GM12875 (cell line): ENCODE results near the gene DUT.

Source experiments
- H3K4me3 ChIP-seq: one replicate; pipeline ENCODE4 v1.5.1; 2011; ENCODE audit warnings: low read depth, low read length, control low read depth
- TF ChIP-seq, protein P1 (sequence below): IDR thresholded peaks from 2 replicates; pipeline ENCODE4 v1.5.1; 2011; ENCODE audit warnings: low read depth, mild to moderate bottlenecking, control low read depth, inconsistent platforms, low read length, moderate library complexity, borderline replicate concordance; ENCODE audit not compliant: insufficient read depth

The DUT gene

DNA sequence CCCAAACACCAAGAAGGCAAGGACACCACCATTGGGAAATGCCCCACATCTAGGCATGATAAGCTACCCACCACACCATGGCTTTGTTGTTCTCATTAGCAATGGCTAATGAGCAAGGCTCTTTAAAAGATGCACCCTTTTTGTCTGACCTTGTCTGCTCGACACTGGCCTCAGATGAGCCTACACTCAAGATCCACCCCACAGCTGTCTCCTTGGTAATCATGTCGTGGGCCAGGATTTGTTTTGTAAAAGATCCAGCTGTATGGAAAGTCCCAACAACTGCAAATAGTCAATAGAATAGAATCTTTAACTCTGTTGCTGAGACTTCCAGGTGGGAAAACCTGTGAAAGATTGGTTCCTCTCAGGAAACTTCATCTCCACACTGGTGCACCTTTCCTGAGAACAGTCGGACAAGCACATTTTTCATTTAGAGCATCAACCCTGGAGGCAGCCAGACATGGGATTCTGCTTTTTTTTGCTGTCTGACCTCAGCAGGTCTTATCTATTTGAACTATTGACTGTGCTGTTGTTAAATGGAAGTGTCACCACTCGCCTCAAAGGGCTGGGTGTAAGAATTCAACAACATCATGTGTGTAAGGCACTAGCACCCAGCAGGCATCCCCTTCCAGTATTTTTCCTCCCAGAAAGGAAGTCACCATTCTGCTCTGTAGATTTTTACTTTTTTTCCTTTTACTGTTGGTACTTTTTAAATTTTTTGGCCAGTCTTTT, 35.5 kb downstream of the DUT start:
- TF ChIP-seq, protein P1, sequence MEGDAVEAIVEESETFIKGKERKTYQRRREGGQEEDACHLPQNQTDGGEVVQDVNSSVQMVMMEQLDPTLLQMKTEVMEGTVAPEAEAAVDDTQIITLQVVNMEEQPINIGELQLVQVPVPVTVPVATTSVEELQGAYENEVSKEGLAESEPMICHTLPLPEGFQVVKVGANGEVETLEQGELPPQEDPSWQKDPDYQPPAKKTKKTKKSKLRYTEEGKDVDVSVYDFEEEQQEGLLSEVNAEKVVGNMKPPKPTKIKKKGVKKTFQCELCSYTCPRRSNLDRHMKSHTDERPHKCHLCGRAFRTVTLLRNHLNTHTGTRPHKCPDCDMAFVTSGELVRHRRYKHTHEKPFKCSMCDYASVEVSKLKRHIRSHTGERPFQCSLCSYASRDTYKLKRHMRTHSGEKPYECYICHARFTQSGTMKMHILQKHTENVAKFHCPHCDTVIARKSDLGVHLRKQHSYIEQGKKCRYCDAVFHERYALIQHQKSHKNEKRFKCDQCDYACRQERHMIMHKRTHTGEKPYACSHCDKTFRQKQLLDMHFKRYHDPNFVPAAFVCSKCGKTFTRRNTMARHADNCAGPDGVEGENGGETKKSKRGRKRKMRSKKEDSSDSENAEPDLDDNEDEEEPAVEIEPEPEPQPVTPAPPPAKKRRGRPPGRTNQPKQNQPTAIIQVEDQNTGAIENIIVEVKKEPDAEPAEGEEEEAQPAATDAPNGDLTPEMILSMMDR = no peak
- no peak overlapping the region for H3K4me3 ChIP-seq

DNA sequence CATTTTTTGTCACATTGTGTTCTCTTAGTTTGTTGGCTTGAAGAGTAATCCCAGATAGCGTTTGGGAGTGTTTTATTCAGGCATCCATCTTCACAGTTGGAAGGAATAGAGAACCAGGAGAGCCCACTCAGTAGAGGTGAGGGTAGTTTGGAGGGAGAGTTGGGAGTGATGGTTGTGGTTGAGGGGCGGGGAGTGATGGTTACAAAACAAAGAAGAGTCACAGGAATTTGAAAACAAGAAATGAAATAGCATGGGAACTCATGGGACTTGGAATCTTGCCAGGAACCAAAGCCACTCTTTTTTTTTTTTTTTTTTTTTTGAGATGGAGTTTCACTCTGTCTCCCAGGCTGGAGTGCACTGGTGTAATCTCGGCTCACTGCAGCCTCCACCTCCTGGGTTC, 36.3 kb downstream of the DUT start:
- TF ChIP-seq, protein P1 = no peak
- no peak overlapping the region for H3K4me3 ChIP-seq

DNA sequence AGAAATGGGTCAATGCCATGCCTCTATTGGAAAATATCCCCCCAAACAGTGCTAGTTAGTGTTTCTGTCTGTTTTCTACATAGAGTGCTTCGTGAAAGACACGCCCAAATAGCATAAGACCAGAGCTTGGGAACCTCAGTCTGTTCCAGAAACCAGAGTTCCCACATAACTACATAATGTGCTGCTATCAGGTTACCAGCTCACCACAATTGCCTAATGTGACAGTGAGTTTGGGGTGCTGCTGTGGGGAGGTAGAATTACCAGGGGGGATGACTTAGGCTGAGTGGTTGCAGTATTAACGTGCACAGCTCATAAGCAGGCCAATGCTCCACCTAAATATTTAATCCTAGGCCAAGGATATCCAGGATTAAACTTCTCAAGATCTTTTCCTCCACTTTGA, 39.2 kb downstream of the DUT start:
- TF ChIP-seq, protein P1 = no peak

DNA sequence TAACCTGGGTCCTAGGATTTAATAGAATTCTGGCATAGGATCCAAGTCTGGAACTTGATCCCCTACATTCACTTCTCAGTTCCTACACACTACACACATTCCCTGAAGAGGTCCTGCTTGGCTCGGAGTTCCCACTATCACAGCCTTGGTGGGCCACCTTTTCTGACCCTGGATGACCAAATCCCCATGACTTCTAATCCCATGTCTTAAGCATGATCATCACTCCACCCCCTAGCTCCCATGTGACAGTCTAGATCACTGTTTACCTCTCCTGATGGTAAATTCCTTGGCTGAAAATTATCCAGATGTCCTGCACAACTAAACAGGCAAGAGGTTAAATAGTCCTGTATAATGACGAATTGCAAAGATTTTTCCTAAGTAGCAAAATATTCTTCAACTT, 40.3 kb downstream of the DUT start:
- TF ChIP-seq, protein P1 = no peak
- H3K4me3 ChIP-seq = no peak overlapping the region

More for the DNA sequence above, 39.2 kb downstream of the DUT start:
- no peak overlapping the region for H3K4me3 ChIP-seq

DNA sequence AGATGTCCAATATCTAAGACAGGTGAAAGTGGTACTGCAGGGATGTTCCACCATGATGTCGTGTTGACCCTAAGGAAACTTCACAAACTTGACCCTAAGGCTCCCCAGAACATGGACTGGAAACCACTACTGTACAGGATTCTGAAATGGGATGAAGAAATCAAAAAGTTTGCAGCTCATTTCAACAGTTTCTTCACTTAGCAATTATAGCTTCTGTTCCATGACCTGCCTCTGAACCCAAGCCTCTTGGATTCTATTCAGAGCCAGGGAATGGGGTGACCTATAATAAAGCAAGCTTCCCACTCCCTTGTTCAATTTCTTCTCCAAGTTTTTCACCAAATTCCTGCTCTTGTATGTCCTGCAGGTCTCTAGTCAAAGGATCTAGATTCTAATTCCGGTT, 40.7 kb downstream of the DUT start:
- H3K4me3 ChIP-seq = no peak overlapping the region
- TF ChIP-seq, protein P1 = no peak

DNA sequence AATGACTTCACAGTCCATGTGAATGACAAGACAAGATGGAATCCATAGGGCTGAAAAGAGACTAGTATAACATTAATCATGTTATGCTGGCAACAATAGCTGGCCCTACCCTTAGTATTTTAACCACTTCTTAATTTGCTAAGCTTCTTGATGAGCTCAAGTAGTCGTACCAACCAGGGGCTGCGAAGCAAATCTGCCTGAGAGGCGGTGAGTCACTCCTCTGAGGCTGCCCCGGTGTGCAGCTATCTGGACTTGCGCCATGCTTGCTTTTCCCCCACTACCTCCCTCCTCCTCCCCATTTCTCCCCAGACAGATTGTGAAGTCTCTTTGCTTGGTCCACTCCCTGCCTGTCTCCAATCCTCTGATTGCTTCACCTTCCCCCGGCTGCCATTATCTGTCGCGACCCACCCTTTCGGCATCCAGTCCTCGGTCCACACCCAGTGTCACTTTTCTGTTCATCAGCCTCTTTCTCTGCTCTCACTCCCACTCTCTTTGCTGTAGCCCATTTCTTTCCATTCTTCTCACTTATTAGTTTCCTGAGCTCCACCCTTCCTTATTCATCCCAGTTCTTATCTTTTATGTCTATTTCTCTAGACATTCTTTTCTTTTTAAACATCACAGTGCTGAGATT, 42.7 kb downstream of the DUT start:
- no peak overlapping the region for H3K4me3 ChIP-seq
- TF ChIP-seq, protein P1 = no peak

DNA sequence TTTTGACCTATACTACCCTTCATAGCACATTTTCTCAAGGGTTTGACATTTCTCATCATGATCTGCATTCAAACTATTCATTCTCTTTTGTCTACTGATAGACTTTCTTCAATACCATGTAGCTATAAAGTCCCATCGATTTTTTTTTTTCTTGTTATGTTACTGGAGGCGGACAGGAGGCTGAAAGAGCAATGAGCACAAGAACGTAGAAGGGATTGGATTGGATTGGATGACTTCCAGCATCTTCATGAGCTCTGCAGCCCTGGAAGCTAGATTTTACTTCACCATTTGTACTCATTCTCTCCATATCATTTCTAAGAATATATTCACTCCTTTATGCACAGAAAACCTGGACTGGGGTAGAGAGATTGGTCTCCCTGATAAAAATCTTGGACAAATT, 43.2 kb downstream of the DUT start:
- H3K4me3 ChIP-seq = no peak overlapping the region
- TF ChIP-seq, protein P1 = no peak
